ENCODE measurements around the gene USE1. TPM values are rescaled to one million over a fixed set of nuclear protein-coding genes. Genes with fewer than 3 reads are reported as not detected.
"Not testable (repeated sequence)": the region's sequence is repeated elsewhere in the genome, so short reads cannot be mapped to it uniquely, and the experiment has no call there.

Gene USE1
- total RNA-seq, 2 experiments from 2014 or later: 22.1 to 23.6 TPM

- H3K27ac Mint-ChIP-seq; H3K4me1 Mint-ChIP-seq; H3K27me3 Mint-ChIP-seq; ATAC-seq; H3K4me3 Mint-ChIP-seq; CTCF ChIA-PET; H3K9me3 Mint-ChIP-seq (ENCODE audit: low read depth); DNase-seq: not testable (repeated sequence)
- peaks cover 50% of the 10 kb centered on the region for H3K36me3 Mint-ChIP-seq
Observed at GRCh38 chr19:17191736-17192135, 23.4 kb upstream of the USE1 start.

GRCh38 chr19:17192751-17193150, 22.4 kb upstream of the USE1 start:
- no peak overlapping the region for H3K27ac Mint-ChIP-seq
- CTCF ChIA-PET: interaction anchor here (1.0 kb wide), 1 partner anchor 11 kb away, joined by 3 read pairs; no protein-coding TSS in a partner anchor
- H3K4me1 Mint-ChIP-seq: peaks cover 2% of the 10 kb centered on the region
- no peak for DNase-seq
- no peak overlapping the region for H3K4me3 Mint-ChIP-seq
- H3K27me3 Mint-ChIP-seq: no peaks in the 10 kb centered on the region
- H3K9me3 Mint-ChIP-seq (ENCODE audit: low read depth): no peaks in the 10 kb centered on the region
- peaks cover 49% of the 10 kb centered on the region for H3K36me3 Mint-ChIP-seq
- no peak for ATAC-seq

DNA sequence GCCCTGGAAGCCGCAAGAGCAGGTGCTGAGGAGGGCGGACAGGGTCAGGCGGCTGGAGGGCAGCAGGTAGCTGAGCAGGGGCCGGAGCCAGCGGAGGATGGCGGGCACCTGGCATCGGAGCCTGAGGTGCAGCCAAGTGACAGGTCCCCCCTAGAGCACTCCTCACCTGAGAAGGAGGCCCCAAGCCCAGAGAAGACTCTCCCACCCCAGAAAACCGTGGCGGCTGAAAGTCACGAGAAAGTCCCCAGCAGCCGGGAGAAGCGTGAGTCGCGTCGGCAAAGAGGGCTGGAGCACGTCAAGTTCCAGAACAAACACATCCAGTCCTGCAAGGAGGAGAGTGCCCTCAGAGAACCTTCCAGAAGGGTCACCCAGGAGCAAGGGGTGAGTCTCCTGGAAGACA, 20.5 kb upstream of the USE1 start:
- H3K27me3 Mint-ChIP-seq: no peaks in the 10 kb centered on the region
- H3K9me3 Mint-ChIP-seq (ENCODE audit: low read depth): no peaks in the 10 kb centered on the region
- no peak overlapping the region for H3K4me3 Mint-ChIP-seq
- CTCF ChIA-PET: no interaction called here
- peaks cover 2% of the 10 kb centered on the region for H3K4me1 Mint-ChIP-seq
- peaks cover 46% of the 10 kb centered on the region for H3K36me3 Mint-ChIP-seq
- H3K27ac Mint-ChIP-seq: no peak overlapping the region
- DNase-seq: no peak
- ATAC-seq: no peak

- CTCF ChIA-PET: no interaction called here
Observed at GRCh38 chr19:17195106-17195505, 20.1 kb upstream of the USE1 start.

DNA sequence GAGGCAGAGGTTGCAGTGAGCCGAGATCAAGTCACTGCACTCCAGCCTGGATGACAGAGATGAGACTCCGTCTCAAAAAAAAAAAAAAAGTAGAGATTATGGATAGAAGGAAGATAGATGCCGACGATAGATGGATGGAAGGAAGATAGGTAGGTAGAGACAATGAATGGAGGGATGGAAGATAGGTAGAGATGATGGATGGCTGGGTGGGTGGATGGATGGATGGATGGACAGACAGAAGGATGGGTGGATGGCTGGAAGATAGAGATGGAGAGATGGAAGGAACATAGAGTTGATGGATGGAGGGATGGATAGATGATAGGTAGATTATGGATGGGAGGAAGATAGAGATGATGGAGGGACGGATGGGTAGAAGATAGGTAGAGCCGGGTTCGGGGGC, 18.5 kb upstream of the USE1 start:
- Mint-ChIP-seq H3K27ac (peak overlapping the region; percentile 8), H3K9me3 (ENCODE audit: low read depth) (no peaks in the 10 kb centered on the region), H3K27me3 (no peaks in the 10 kb centered on the region), H3K36me3 (peaks cover 49% of the 10 kb centered on the region), H3K4me1 (peaks cover 2% of the 10 kb centered on the region), H3K4me3 (no peak overlapping the region)
- ATAC-seq: no peak
- CTCF ChIA-PET: no interaction called here
- DNase-seq: no peak

More at GRCh38 chr19:17195106-17195505, 20.1 kb upstream of the USE1 start:
- Mint-ChIP-seq H3K27me3 (no peaks in the 10 kb centered on the region), H3K36me3 (peaks cover 46% of the 10 kb centered on the region), H3K9me3 (ENCODE audit: low read depth) (no peaks in the 10 kb centered on the region), H3K4me3 (no peak overlapping the region), H3K4me1 (peaks cover 2% of the 10 kb centered on the region), H3K27ac (no peak overlapping the region)
- DNase-seq (no peak), ATAC-seq (no peak)

DNA sequence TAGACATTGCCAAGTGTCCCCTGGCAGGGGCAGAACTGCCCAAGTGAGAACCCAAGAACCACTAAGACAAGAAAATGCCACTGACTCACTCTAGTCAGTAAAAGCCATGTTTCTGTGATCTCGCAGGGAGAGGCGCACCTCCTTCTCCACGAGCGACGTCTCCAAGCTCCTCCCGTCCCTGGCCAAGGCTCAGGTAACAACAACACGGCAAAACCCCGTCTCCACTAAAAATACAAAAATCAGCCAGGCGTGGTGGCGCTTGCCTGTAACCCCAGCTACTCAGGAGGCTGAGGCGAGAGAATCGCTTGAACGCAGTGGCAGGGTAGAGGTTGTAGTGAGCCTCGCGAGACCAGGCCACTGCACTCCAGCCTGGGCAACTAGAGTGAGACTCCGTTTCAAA, 17.5 kb upstream of the USE1 start:
- H3K27ac Mint-ChIP-seq: no peak overlapping the region
- no peaks in the 10 kb centered on the region for H3K9me3 Mint-ChIP-seq (ENCODE audit: low read depth)
- H3K27me3 Mint-ChIP-seq: no peaks in the 10 kb centered on the region
- H3K36me3 Mint-ChIP-seq: peaks cover 60% of the 10 kb centered on the region
- no peak for ATAC-seq
- H3K4me3 Mint-ChIP-seq: no peak overlapping the region
- DNase-seq: no peak
- CTCF ChIA-PET: no interaction called here
- H3K4me1 Mint-ChIP-seq: peaks cover 2% of the 10 kb centered on the region

DNA sequence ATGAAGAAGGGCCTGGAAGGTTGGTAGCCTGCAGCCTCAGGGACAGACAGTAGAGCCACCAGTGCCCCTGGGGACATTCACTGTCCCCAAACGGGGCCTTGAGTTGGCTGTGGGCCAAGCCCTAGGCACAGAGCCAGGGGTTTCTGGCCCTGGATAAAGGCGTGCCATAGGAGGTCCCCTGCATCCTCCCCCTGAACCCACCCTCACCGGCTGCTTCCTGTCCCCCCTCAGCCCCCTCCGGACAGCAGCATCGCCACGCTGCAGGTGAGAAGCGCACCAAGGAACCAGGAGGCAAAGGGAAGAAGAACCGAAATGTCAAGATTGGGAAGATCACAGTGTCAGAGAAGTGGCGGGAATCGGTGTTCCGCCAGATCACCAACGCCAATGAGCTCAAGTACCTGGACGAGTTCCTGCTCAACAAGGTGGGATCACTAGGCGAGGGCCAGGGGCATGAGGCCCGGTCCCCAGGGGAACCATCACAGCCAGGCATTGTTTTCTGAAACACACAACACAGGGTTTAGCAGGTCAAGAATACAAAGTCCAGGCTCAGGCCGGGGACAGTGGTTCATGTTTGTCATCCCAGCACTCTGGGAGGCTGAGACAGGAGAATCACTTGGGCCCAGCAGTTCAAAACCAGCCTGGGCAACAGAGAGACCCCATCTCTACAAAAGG, 14.6 kb upstream of the USE1 start:
- DNase-seq: no peak
- ATAC-seq: no peak
- Mint-ChIP-seq H3K36me3 (peaks cover 64% of the 10 kb centered on the region), H3K4me1 (peaks cover 2% of the 10 kb centered on the region), H3K27me3 (no peaks in the 10 kb centered on the region), H3K4me3 (no peak overlapping the region), H3K27ac (no peak overlapping the region), H3K9me3 (ENCODE audit: low read depth) (no peaks in the 10 kb centered on the region)
- CTCF ChIA-PET: no interaction called here

DNA sequence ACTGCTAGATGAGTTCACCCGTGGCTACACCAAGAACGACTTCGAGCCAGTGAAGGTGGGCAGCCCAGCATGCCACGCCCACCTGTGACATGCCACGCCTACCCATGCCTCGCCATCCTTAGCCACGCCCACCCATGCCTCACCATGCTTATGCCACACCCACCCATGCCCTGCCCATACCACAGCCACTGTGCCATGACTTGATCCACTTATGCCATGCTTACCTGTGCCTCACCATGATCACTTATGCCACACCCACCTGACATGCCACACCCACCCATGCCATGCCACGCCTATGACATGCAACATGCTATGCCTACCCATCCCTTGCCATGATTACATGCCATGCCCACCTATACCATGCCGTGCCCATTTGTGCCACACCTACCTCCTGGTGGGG, 12.9 kb upstream of the USE1 start:
- no peak overlapping the region for H3K27ac Mint-ChIP-seq
- no peaks in the 10 kb centered on the region for H3K9me3 Mint-ChIP-seq (ENCODE audit: low read depth)
- CTCF ChIA-PET: no interaction called here
- H3K4me1 Mint-ChIP-seq: no peaks in the 10 kb centered on the region
- no peak for DNase-seq
- H3K27me3 Mint-ChIP-seq: no peaks in the 10 kb centered on the region
- ATAC-seq: peak; percentile 32
- no peak overlapping the region for H3K4me3 Mint-ChIP-seq
- H3K36me3 Mint-ChIP-seq: peaks cover 63% of the 10 kb centered on the region

DNA sequence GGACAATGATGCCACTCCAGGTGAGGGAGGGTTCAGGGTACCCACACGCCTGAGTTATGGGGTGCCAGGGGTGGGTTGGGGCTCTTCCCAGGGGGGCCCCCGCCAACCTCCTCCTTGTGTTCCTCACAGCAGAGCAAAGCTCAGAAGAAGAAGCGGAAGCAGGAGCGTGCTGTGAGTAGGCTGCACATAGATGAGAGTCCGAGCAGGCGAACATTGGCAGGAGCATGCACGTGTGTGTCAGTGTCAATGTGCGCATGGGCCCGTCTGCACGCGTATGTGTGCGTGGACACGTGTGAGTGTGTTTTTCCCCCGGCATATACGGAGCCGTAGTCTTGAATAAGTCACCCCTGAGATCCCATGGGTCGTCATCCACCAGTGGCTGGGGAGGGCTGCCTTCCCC, 12.4 kb upstream of the USE1 start:
- Mint-ChIP-seq H3K9me3 (ENCODE audit: low read depth) (no peaks in the 10 kb centered on the region), H3K27me3 (no peaks in the 10 kb centered on the region), H3K4me3 (no peak overlapping the region), H3K36me3 (peaks cover 58% of the 10 kb centered on the region), H3K4me1 (no peaks in the 10 kb centered on the region), H3K27ac (no peak overlapping the region)
- CTCF ChIA-PET: no interaction called here
- ATAC-seq (no peak), DNase-seq (no peak)

GRCh38 chr19:17205237-17206140, 9.7 kb upstream of the USE1 start:
- CTCF ChIA-PET: interaction anchor here (0.6 to 1.0 kb wide), 4 partner anchors 21 to 139 kb away, joined by 3 to 4 read pairs (median 4); no protein-coding TSS in a partner anchor
- peaks cover 16% of the 10 kb centered on the region for H3K4me1 Mint-ChIP-seq
- DNase-seq (peak; percentile 56), ATAC-seq (peak; percentile 44)
- no peak overlapping the region for H3K4me3 Mint-ChIP-seq
- peaks cover 61% of the 10 kb centered on the region for H3K36me3 Mint-ChIP-seq
- no peaks in the 10 kb centered on the region for H3K27me3 Mint-ChIP-seq
- no peak overlapping the region for H3K27ac Mint-ChIP-seq
- H3K9me3 Mint-ChIP-seq (ENCODE audit: low read depth): no peaks in the 10 kb centered on the region

DNA sequence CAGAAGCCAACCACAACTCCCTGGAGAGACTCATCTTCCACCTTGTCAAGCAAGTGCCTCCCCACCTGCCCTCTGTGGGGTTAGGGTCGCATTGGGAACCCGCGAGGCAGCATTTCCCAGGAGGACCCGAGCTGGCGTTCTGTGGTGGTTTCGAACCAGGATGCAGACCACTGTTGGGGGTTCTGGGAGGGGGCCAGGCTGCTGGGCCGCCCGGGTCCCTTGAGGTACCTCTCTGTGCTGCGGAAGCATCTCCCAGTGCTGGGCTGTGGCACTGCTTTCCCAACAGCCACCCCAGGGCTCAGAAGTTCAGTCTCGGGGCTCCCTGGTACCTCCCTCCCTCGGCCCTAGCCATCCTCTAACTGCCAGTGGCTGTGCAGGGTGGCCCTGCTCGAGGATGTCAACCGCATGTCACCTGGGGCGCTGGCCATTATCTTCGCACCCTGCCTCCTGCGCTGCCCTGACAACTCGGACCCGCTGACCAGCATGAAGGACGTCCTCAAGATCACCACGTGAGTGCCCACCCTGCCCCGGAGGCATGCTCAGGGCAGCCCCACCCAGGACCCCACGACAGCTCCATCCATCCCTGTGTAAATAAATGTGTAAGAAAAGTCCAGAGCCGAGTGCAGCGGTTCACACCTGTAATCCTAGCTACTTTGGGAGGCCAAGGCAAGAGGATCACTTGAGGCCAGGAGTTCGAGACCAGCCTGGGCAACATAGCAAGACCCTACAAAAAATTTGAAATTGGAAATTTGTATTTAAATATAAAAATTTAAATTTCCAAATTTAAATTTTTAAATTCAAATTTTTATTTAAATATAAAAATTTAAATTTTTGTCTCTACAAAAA, 8.2 kb upstream of the USE1 start:
- no peaks in the 10 kb centered on the region for H3K9me3 Mint-ChIP-seq (ENCODE audit: low read depth)
- DNase-seq: no peak
- CTCF ChIA-PET: interaction anchor here (0.6 kb wide), 1 partner anchor 1022 kb away, joined by 3 read pairs; no protein-coding TSS in a partner anchor
- no peak overlapping the region for H3K4me3 Mint-ChIP-seq
- H3K27ac Mint-ChIP-seq: no peak overlapping the region
- H3K4me1 Mint-ChIP-seq: peaks cover 16% of the 10 kb centered on the region
- no peak for ATAC-seq
- H3K27me3 Mint-ChIP-seq: no peaks in the 10 kb centered on the region
- peaks cover 48% of the 10 kb centered on the region for H3K36me3 Mint-ChIP-seq

GRCh38 chr19:17209126-17210036, 5.8 kb upstream of the USE1 start:
- Mint-ChIP-seq H3K27me3 (no peaks in the 10 kb centered on the region), H3K4me3 (no peak overlapping the region)
- CTCF ChIA-PET: interaction anchor here (1.6 to 1.9 kb wide), 2 partner anchors 26 to 96 kb away, joined by 3 to 7 read pairs; partner anchors contain the start of gene MRPL34

More at GRCh38 chr19:17209126-17210036, 5.8 kb upstream of the USE1 start:
- peak; percentile 76 for DNase-seq
- Mint-ChIP-seq H3K36me3 (peaks cover 32% of the 10 kb centered on the region), H3K4me1 (peaks cover 17% of the 10 kb centered on the region), H3K9me3 (ENCODE audit: low read depth) (no peaks in the 10 kb centered on the region), H3K27ac (peak overlapping the region; percentile 75)
- ATAC-seq: peak; percentile 73
